Hematopoietic multipotent progenitor cell treated with erythropoietin and hydrocortisone succinate and interleukin-3 and kit ligand, for 17 days (in vitro differentiated cells): ENCODE results near the gene GPR152.

ENCODE experiments used
- DNase-seq: peaks from one replicate; pipeline ENCODE4 v3.0.0-alpha.2; 2015; ENCODE audit warnings: low spot score

Gene GPR152

DNA sequence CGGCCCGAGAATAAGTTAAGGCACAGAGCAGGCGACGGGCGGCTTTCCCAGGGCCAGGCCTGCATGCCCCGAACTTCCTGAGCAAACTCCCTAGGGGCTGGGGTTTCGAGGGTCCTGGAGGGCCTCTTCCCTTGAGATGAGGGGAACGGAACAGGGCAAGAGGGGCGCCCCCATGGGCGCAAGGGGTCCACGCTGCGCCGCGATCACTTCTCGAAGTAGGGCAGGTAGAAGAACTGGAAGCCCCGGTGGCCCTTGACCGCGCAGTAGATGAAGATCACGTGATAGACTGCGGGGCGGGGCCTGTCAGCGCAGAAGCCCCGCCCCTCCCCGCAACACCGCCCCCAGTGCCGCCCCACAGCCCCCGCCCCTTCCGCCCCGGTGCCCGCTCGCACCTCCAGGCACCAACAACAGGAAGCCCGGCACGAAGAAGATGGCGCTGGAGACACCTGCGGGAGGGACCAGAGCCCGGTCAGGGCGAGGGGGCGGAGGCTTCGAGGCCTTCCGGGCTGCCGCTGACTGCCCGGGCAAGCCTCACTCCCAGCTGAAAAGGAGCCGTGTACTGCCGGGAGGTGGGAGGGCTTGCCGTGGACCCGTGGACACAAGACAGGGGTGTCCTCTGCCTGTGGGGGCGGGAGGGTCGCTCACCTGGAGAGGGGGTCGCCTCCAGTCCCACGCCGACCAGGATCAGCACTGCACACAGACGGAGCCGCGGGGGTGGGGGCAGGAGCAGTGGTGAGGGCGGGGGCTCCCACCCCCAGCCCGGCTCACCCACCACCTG, 12.1 kb upstream of the GPR152 start:
- peak; percentile 90 for DNase-seq

DNA sequence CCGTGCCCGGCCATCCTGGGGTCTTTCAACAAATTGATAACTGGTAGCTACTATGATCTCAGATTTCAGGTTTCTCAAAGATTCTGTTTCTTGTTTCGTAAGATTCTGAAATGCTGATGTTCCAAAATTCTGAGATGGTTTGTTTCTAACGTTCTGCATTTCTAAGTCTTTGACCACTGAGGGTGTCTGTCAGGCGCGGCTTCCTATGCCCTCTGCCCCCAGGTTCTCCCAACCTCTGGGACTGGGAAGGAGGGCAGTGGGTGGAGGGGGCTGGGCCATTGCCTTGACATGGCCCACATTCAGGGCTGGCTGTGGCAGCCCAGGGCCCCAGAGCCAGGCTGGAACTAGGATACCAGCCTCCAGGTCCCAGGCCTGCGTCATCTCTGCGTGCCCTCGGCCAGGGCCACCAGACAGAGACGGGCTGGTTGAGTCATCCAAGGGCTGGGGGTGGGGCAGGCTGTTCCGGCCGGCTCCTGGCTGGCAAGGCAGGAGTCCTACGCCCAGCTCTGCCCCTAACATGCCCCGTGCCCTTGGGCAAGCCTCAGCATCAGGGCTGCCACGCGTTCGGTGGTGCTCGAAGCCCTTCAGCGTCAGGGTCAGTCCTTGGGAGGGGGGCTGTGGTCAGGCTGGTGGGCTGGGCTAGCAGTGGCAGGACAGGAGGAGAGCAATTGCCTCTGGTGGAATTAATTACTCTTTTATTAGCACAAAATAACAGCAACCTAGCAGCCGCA, 11.3 kb upstream of the GPR152 start:
- DNase-seq = peak; percentile 56

DNA sequence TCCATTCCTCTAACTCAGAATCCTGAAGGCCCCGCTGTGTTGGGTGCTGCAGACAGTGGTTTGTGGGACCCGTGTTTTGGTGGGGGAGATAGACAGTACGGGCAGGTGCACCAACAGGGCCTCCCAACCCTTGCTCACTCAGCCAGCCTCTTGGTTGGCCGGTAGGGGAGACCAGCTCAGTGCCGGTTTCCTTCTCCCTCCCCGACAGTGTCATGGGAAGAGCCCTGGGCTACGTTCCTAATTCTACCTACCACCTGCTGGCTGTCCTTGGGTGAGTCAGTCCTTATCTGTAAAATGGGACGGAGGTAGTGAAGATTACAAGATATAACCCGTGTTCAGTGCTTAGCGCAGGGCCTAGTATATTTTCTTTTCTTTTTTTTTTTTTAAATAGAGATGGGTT, 10.7 kb upstream of the GPR152 start:
- no peak for DNase-seq

DNA sequence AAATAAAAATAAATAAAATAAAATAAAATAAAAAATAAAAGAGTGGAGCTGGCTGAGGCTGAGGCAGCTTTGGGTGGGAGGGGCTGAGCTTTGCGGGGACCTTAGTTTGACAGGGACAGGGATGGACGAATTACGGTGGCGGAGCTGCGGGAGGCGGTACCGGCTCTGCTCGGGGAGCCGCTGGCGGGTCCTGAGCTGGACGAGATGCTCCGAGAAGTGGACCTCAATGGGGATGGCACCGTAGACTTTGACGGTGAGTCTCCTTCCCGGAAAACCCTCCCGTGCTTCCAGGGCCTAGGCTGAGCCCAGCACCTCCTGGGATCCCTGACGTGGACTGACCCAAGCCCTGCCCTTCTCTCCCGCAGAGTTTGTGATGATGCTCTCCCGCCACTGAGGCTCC, 5.7 kb upstream of the GPR152 start:
- DNase-seq = no peak

DNA sequence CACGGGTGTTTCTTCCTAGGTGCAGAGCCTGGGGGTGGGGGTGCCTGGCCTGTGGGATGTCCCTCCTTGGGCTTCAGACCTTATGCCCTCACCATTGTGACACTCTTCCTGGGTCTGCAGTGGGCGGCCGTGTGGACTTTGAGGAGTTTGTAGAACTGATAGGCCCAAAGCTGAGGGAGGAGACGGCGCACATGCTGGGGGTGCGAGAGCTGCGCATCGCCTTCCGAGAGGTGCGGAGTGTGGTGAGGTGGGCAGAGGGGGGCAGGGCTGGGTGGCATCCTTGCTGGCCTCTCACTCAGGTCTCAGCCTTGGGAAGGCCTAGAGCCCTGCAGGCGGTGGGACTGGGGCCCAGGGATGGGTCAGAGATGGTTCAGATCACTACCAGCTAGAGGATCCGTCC, 4.9 kb upstream of the GPR152 start:
- no peak for DNase-seq

DNA sequence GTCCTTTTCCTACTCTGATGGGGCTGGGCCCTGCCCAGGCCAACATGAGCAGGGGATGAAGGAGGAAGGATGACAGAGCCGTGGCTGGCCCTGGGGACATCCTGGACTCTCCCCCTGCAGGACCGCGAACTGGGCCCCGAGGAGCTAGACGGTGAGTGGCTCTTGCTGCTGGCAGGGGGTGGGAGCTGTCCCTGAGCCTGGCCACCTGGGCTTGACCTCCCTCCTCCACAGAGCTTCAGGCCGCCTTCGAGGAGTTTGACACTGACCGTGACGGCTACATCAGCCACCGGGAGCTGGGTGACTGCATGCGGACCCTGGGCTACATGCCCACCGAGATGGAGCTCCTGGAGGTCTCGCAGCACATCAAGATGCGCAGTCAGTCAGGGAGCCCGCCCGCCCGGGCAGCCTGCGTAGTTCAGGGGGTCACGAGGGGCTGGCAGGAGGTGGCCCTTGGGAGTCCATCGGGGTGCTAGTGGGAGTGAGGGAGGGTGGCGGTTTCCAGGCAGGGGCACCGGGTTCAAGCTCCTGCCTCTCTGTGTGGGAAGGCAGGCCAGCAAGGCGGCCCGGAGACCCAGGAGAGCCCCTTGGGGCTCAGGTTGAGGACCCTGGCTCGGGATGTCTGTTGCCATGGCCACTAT, 3.7 kb upstream of the GPR152 start:
- DNase-seq = no peak

DNA sequence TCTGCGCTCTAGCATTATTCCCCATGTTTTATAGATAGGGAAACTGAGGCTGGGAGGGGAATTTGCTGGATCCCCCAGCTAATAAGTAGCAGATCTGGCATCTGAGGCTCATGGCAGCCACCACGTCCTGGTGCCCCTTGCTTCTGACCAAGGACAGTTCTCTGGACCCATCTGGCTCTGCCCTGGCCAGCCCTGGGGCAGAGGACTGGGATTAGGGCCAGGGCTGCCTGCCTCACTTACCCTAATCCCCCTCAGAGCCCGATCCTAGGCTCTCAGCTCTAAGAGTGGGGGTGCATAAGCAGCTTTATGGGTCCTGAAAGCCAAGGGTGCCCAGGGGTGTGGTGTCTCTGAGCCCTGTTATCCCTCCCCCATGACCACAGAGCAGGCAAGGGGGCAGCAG, 2.5 kb upstream of the GPR152 start, which contains the start of gene CABP4:
Gene CABP4 (plus strand): TSS at position 301 of the 400 bp plus-strand sequence. CDS start 70 bp downstream, at position 371.
- no peak for DNase-seq

DNA sequence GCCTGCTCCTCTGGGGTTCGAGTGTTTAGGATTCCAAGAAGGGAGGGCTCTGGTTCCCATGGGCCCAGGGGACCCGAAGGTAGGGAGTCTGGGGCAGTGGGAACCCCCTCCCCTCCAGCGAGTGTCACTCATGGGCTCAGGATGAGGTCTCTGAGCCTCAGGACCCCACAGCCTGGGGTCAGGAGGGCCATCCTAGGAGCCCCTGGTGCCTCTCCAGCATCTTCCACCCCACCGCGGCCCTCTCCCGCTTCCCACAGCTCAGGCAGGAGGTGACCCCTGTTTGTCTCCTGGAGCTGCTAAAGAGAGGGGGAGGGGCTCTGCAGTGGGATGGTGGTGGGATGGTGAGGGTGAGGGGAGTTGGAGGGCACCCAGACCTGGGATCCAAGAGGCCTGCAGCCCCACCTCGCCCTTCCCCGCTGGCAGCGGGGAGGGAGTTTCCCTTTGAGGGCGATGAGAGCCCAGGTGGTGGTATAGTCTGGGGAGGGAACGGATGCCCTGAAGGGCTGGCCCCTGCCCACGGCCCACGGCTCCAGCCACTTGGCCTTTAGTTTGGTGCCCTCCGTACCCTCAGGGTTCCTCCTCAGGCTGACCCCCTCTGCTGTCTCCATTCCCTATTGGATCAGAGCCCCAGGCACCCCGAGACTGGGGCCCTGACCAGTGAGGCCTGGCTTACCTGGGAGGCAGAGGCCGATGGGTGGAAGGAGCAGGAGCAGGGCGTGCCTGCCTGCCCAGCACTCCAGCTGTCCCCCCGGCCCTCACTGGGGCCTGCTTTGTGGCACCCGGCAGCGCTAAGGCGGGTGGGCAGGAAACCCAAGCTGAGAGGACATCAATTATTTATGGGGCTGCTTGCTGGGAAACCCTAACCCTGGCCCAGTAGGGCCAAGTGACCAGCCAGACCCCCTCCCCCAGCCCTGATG, 1.5 kb upstream of the GPR152 start:
- DNase-seq = no peak

DNA sequence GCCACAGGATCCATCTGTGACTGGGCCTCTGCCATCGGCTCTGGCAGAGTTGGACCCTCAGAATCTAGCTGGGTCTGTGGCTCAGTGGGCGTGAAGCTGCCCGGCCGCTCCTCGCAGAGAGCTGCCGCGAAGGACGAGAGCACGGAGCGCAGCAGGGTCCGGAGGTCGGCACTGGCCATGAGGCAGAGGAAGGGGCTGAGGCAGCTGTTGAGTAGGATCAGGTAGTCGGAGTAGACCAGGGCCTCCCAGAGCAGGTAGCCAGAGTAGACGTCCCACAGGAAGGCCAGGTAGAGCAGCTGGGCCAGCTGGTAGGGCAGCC, 912 bp downstream of the GPR152 start:
- no peak for DNase-seq

DNA sequence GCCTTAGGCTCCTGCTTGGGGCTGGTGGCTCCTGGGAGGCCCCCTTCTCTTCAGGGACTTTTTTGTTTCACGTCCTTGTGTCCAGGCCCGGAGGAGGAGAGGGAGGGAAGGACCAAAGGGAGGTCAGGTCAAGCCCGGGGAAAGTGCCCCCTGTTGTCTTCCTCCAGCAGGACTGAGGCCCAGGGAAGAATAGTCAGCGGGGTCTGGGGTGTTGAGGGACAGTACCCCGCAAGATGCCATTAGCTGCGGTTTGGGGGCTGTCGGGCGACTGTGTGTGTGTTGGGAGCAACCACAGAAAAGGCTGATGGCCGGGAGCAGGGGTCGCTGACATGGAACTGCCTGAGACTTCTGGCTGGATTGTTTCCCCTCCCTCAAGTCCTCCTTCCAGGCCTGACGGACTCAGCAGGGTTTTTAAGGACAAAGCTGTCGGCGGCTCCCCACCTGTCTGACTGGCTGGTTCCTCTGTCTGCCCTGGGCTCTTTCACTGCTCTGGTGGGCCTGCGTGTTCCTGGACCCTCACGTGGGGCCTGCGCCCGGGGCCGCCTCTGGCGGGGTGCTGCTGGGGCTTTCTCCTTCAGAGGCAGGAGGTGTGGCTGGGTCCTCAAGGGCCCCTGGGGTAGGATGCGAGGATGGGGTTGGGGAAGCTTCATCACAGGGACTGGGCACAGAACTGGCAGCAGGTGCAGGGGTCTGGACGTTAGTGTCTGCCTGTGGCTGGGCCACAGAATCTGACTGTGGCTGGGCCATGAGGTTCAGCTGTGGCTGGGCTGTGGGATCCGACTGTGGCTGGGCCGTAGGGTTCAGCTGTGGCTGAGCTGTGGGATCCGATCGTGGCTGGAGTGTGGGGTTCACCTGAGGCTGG, 1.5 kb downstream of the GPR152 start:
- no peak for DNase-seq

DNA sequence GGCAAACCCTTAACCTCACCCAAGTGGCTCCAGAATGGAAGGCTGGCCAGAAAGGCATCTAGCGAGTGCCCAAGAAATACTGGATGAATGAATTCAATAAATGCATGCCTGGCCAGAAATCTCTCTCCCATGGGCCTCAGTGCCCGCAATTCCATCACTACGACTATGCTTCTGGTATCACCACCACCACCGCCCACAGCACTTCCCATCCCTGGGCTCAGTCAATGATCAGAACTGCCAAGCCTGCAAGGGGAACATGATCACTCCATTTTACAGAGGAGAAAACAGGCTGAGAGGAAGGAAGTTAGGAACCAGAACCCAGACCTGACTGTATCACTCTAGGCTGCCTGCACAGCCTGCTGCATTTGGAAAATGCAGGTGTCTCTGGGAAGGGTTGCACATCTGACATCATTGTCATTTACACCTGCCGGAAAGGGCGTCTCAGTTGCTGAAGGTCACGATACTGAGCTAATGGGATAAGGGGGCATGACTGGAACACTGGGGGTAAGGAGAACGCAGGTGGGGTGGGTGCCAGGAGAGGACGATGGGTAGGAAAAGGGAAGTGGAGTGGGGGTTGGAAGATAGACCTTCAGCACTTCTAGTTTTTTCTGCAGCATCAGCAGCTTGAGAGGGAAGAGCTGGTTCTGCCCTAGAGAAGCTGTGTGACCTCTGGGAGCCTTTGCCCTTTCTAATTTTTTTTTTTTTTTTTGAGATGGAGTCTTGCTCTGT, 3.2 kb downstream of the GPR152 start:
- DNase-seq = no peak

DNA sequence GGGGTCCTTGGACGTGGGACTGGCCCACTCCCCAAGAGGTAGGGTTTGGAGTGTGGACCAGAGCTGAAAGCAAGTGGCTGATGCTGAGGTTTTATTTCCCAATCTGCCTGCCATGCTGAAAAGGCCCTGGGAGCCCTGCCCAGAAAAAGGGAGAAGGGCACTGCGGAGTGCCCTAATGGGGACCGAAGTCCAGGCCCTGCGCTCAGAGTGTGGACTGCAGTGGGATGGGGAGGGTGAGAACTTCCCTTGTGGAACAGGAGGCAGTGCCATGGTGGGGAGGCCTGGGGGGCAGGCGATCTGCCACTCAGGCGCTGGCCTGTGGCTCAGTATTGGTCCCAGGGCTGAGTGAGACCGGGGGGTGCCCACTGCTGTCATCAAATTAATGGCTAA, 4.3 kb downstream of the GPR152 start:
- DNase-seq = no peak

DNA sequence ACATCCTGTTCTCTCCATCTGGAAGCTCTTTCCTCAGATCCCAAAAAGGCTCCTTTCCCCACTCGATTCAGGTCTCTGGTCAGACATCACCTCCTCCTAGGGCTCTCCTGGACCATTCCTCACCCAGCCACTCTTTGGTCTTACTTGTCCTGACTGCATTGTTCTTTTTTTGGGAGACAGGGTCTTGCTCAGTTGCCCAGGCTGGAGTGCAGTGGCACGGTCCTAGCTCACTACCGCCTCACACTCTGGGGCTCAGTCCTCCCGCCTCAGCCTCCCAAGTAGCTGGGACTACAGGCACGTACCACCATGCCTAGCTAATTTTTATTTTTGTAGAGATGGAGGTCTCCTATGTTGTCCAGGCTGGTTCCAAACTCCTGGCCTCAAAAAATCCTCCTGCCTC, 7.0 kb downstream of the GPR152 start:
- no peak for DNase-seq

DNA sequence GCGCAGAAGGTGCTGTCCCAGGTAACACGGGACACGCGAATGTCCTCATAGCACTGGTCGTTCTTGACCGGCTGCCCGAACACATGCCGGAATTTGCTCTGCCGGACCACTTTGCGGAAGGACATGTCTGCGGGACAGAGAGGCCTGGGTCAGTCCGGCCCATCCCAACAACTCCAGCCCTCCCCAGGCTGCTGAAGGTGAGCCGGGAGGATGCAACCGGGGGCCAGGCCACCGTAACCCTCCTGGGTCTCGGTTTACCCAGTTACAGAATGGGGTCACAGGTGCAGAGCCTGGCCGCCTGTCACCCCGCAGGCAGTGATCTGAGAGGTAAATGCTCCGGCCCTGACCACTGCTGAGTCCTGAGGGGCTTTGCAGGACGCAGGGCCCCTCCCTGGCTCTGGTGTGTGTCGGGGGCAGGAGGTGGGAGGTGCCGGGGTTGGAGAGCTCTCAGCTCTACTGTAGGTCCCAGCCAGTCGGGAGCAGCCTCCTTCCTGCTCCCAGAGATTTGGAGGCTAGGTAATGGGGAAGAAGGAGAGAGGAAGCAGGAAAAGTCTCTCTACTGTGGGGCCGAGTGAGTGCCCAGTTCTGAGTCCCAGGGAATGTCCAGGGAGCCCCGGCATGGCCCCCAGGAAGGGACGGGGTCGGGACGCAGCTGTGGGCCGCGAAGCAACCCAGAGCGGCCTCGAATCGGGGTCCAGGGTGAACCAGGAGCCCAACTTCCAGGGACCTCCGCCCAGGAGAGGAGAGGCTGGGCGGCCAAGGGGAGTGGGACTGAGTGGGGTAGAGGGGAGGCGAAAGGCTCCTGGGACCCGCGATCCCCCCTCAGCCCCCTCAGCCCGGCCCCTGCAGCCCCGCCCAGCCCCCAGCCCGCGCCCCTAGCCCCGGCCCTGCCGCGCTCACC, 9.8 kb downstream of the GPR152 start:
- no peak for DNase-seq

DNA sequence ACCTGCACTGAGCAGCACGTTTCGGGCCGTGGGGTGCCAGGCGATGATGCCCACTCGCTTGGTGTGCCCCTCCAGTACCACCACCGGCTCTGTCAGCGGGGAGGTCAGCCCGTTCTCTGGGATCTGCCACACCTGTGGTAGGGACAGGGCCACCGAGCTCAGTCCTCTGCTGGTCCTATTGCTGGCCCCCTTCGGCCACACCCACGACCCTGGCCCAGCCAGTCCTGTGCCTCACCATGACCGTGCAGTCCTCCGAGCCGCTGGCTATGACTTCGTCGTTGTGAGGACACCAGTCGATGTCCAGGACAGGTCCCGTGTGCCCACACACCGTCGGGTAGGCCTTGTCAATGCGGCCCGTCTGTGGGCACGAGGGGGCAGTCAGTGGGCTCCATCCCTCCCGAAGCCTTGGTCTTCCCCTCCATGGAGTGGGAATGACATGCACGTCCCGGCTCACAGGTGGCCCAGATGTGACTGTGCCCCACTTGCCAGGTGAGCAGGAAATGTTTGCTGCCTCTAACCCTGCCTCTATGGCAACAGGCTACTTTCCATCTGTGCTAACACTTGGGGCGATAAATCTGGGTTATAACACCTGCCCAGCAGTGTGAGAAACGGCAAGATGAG, 10.7 kb downstream of the GPR152 start:
- no peak for DNase-seq

DNA sequence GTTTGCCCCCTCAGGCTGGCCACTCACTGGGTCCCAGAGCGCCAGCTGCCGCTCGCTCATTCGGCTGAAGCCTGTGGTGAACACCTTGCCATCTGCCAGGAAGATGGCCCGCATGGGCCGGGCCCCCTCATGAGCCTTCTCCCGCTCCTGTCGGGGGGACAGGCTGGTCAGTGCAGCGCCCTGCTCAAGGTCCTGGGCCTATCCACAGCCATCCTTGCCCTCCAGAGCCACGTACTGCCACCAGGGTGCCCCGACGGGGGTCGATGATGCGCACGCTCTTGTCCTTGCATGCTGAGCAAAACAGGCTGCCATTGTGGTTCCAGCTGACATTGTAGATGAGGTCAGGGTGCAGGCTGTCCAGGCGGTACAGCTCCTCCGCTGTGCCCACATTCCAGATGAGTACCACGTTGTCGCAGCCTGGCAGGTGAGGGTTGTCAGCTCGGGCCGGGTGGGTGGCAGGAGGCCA, 11.4 kb downstream of the GPR152 start:
- DNase-seq = no peak

DNA sequence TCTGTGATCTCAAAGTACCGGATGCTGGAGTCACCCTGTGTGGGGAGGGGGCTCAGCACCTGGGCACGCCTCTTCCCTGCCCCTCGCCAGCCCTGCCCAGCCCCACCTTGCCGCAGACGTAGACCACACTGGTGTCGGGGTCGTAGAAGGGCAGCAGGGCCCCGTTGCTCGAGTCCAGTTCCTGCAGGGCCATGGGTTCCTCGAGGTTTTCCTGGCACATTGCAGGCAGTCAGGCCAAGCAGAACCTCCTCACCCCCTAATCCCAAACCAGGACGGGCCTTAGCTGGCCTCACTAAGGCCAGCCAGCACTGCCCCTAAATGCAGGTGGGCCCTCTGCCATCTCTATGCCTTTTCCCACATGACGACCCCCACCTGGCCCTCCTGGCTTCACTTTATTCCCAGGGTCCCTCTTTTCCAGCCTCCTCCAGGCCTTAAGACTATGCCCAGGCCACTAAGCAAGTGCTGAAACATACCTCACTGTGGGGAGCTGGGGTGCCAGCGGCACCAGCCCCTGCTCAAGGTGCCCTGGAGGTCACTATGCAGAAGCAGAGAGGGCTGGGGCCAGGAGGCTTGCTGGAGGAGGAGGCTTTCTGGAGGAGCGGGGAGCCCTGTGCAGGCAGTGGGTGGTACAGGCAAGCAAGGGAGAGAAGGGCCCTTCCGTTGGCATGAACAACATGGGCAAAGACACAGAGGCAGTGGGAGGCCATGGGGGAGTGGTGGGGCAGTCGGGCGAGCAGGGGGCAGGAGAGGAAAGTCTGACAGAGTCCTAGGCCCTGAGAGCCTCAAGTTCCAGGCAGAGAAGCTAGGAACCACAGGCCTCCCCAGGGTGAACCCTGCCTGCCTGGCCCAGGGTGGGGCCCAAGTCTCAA, 12.1 kb downstream of the GPR152 start:
- DNase-seq = no peak
